Osteocyte (in vitro differentiated cells): ENCODE data around the gene LEMD1. TPM values are rescaled to one million over a fixed set of nuclear protein-coding genes. Genes with fewer than 3 reads are reported as not detected.

Source experiments
- DNase-seq: peaks from one replicate; pipeline ENCODE4 v3.0.0; 2021; ENCODE audit warnings: mixed read lengths; ENCODE audit not compliant: unreplicated experiment; ENCODE audit errors: extremely low spot score
- H3K27ac Mint-ChIP-seq: one replicate; pipeline ENCODE4 v1.8.0; 2021; ENCODE audit warnings: mild to moderate bottlenecking, mixed read lengths; ENCODE audit not compliant: unreplicated experiment
- H3K27me3 Mint-ChIP-seq: one replicate; pipeline ENCODE4 v1.8.0; 2021; ENCODE audit warnings: mixed read lengths; ENCODE audit not compliant: unreplicated experiment
- H3K36me3 Mint-ChIP-seq: one replicate; pipeline ENCODE4 v1.8.0; 2021; ENCODE audit warnings: mixed read lengths; ENCODE audit not compliant: unreplicated experiment
- H3K4me1 Mint-ChIP-seq: one replicate; pipeline ENCODE4 v1.8.0; 2021; ENCODE audit warnings: mixed read lengths; ENCODE audit not compliant: unreplicated experiment
- H3K4me3 Mint-ChIP-seq: one replicate; pipeline ENCODE4 v1.8.0; 2021; ENCODE audit warnings: mild to moderate bottlenecking, moderate library complexity, mixed read lengths; ENCODE audit not compliant: unreplicated experiment
- H3K9me3 Mint-ChIP-seq: one replicate; pipeline ENCODE4 v1.8.0; 2021; ENCODE audit warnings: mixed read lengths; ENCODE audit not compliant: unreplicated experiment
- CTCF ChIP-seq: fragments of 200-600 bp; sonication (generic); IDR thresholded peaks from 2 replicates; pipeline ENCODE4 v1.5.0; 2021; ENCODE audit warnings: antibody characterized with exemption, mild to moderate bottlenecking, moderate library complexity
- total RNA-seq: library from RNA; stranded (reverse); gene quantifications from 2 replicates; pipeline ENCODE4 v1.2.1, GENCODE V29; 2021

LEMD1 gene
- total RNA-seq, 1 donor from 2014 or later = not detected

- H3K4me1 Mint-ChIP-seq = peaks cover 5% of the 10 kb centered on the region
- H3K36me3 Mint-ChIP-seq = no peaks in the 10 kb centered on the region
- H3K27ac Mint-ChIP-seq = no peak overlapping the region
- peaks cover 33% of the 10 kb centered on the region for H3K27me3 Mint-ChIP-seq
- DNase-seq = no peak
- H3K4me3 Mint-ChIP-seq = no peak overlapping the region
- H3K9me3 Mint-ChIP-seq = no peaks in the 10 kb centered on the region
- no peak for TF ChIP-seq CTCF
These were observed 68.7 kb downstream of the LEMD1 start for GRCh38 chr1:205353191-205353590.

DNA sequence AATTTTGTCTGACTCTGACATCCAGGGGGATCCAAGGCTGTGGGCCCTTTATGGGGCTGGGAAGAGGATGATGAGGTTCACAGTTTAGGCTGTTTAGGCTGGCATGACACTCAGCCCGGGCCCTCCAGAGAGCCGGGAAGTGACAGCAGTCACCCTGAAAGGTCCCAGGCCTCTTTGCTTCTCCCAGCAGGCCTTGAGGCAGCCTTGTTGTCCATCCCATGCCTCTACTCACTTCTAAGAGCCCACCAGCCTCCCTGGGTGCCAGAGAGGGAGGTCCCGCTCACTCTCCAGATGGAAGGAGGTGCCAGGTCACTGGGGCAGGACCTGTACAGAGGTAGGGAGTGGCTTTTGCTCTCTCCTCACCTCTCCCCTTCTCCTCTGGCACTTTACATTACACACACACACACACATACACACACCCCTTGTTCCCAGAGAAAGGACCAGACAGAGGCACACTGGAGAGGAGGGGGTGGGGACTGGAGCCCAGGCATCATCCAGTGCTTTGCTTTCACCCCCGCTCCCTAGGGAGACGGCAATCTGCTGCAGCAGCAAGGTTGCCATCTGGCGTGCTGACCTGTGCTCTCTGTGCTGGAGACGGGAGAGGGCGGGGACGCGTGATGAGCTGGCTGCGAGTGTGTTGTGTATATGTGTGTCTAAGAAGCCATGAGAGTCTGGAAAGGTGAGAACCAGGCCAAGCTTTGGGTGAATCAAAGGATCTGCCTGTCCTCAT is 69.7 kb downstream of the LEMD1 start:
- Mint-ChIP-seq H3K4me1 (peaks cover 5% of the 10 kb centered on the region), H3K36me3 (no peaks in the 10 kb centered on the region), H3K27ac (no peak overlapping the region), H3K4me3 (no peak overlapping the region), H3K9me3 (no peaks in the 10 kb centered on the region), H3K27me3 (peaks cover 31% of the 10 kb centered on the region)
- no peak for DNase-seq
- TF ChIP-seq CTCF = no peak

GRCh38 chr1:205350691-205351141 is 71.1 kb downstream of the LEMD1 start:
- TF ChIP-seq CTCF = no peak
- Mint-ChIP-seq H3K9me3 (no peaks in the 10 kb centered on the region), H3K4me3 (no peak overlapping the region), H3K27ac (no peak overlapping the region), H3K36me3 (no peaks in the 10 kb centered on the region), H3K4me1 (peaks cover 5% of the 10 kb centered on the region), H3K27me3 (peaks cover 35% of the 10 kb centered on the region)
- no peak for DNase-seq

DNA sequence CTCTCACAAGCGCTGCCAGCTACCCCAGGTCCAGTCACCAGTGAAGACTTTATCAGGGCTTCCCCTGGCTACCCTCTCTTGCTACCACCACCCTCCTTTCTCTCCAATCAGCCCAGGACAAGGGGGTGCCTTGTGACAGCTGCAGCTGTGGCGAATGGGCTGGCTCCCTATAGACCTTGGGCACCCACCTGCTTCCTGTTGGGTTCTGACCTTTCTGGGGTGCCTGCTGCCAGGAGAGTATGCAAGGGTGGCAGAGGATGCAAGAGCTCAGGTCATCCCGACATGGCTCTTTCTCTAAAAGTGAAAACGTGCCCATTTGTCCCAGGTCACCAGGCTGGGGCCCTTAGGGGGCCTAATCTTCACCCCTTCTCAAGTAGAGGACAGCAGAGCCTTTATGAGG is 71.7 kb downstream of the LEMD1 start:
- no peak for DNase-seq
- Mint-ChIP-seq H3K9me3 (no peaks in the 10 kb centered on the region), H3K36me3 (no peaks in the 10 kb centered on the region), H3K4me3 (no peak overlapping the region), H3K27me3 (peaks cover 41% of the 10 kb centered on the region), H3K27ac (no peak overlapping the region), H3K4me1 (peaks cover 5% of the 10 kb centered on the region)
- TF ChIP-seq CTCF = no peak

GRCh38 chr1:205348554-205349487 is 73.0 kb downstream of the LEMD1 start:
- H3K4me3 Mint-ChIP-seq = no peak overlapping the region
- no peak overlapping the region for H3K27ac Mint-ChIP-seq
- DNase-seq = no peak
- H3K36me3 Mint-ChIP-seq = no peaks in the 10 kb centered on the region
- peaks cover 12% of the 10 kb centered on the region for H3K4me1 Mint-ChIP-seq
- no peak for TF ChIP-seq CTCF
- peaks cover 47% of the 10 kb centered on the region for H3K27me3 Mint-ChIP-seq
- no peaks in the 10 kb centered on the region for H3K9me3 Mint-ChIP-seq
